ENCODE measurements around the gene MTFR1L.
A peak's percentile ranks its signal among the peaks of the same experiment; 100 is the strongest.

Gene MTFR1L

DNA sequence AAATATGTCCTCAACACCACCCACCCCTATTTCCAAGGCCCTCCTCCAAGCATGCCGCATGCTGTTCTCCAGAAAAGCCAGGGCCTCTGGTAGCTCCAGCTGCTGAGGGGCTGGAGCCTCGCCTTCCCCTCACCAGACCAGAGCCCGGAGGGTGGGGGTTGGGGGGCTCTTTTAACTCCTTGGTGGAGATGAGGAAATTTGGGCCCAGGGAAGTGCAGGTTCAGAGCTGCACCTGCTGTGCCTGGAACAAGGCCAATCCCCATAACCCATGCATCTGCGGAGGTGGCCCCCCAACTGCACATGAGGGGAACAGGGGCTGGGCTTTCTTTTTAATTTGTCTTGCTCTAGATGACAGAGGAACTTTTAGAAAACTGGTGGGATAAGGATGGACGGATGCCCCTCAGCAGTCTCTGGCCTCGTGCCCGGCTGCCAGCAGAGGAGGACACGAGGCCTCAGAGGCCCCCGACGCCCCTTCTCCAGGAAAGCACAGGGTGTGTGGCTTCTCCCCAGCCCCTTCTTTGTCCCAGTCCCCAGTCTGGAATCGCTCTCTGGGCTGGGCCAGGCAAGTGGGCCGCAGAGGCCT is 20.3 kb upstream of the MTFR1L start:
- no peak for ATAC-seq
- Mint-ChIP-seq H3K27ac (peak overlapping the region; percentile 21 to 89), H3K4me1 (peaks cover 83% of the 10 kb centered on the region)

DNA sequence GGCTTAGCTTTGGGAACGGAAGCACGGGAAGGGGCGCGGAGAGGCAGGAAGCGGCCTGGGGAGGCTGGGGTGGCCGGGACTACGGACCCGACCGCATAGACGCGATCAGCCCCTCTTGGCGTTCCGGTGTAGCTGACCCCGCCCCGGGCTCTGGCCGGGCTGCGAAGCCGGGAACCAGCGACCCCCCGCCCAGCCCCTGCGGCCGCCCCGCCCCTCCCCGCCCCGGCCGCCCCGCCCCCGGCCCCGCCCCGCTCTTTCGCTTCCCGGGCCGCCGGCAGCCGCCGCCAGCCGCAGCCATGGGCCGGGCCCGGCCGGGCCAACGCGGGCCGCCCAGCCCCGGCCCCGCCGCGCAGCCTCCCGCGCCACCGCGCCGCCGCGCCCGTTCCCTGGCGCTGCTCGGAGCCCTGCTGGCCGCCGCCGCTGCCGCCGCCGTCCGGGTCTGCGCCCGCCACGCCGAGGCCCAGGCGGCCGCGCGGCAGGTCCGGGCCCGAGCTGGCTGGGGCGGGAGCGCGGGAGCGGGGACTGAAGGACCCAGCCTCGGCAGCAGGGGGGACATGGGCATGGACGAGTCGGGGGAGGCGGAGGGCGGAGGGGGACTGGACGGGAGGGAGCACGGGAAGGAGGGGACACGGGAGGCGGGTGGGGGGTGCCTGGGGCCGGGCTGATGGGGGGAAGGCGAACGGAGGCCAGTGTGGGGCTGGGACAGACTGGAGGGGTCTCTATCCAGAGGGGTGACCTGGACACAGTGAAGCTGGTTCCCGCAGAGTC is 19.6 kb upstream of the MTFR1L start, which contains the start of gene SELENON:
TSS of gene SELENON (plus strand) at position 259 of the 768 bp plus-strand sequence. CDS start at position 297, 38 bp downstream.
- DNase-seq (no peak), ATAC-seq (peak; percentile 27)
- no peaks in the 10 kb centered on the region for H3K27me3 Mint-ChIP-seq
- H3K4me1 Mint-ChIP-seq = peaks cover 83% of the 10 kb centered on the region
- H3K9me3 Mint-ChIP-seq = no peaks in the 10 kb centered on the region
- H3K4me3 Mint-ChIP-seq = peak within 1 kb of the TSS; percentile 80 to 87
- peak within 1 kb of the TSS; percentile 69 to 89 for H3K27ac Mint-ChIP-seq

More for the DNA sequence above, 20.3 kb upstream of the MTFR1L start:
- DNase-seq = no peak
- Mint-ChIP-seq H3K4me3 (peak overlapping the region; percentile 70 to 75), H3K27me3 (no peaks in the 10 kb centered on the region), H3K9me3 (no peaks in the 10 kb centered on the region)

DNA sequence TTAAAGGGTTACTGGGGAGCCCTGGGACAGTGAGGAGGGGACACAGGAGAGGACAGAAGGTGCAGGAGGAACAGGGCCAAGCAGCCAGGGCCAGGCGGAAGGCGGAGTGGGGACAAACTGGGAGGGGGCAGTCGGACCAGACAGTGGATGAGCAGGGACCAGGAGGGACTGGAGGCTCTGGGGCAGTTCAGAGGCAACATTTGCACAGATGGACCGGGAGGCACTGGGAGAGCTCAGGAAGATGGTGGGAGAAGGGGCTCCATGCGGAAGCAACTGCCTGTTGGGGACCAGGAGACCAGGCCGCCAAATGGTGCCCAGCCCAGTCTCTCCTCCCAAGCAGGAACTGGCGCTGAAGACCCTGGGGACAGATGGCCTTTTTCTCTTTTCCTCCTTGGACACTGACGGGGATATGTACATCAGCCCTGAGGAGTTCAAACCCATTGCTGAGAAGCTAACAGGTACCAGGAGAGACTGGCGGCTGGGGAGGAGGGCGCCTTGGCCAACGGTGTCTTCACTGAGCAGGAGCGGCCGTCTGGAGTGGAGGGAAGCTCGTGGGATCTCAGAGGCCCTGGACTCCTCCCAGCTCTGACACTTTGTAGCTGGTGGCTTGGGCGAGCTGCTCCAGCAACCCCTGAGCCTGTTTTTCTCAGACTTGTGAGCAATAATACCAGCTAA is 18.9 kb upstream of the MTFR1L start:
- Mint-ChIP-seq H3K4me1 (peaks cover 78% of the 10 kb centered on the region), H3K9me3 (no peaks in the 10 kb centered on the region), H3K27me3 (no peaks in the 10 kb centered on the region), H3K4me3 (peak overlapping the region; percentile 80 to 87), H3K27ac (peak overlapping the region; percentile 60 to 69)
- ATAC-seq (no peak), DNase-seq (no peak)

DNA sequence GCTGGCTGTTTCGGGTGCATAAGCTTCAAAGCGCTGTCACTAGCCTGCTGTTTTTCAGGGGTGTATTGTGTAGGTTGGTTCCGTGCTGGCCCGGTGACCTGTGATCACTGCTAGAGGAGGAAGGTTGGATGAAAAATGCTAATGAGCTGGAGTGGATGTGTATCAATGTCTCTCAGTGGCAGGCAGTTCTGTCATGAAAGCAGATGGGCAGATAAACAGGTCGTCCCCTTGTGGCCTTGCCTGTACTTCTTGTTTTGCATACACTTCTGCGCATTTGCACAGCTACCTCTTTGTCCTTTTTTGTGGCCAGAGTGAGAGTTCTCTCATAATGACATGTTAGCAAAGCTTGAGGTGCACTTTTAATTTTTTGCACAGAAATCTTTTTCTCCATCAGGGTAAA is 16.8 kb upstream of the MTFR1L start:
- peak; percentile 62 for ATAC-seq
- Mint-ChIP-seq H3K27me3 (no peaks in the 10 kb centered on the region), H3K4me3 (no peak overlapping the region)

DNA sequence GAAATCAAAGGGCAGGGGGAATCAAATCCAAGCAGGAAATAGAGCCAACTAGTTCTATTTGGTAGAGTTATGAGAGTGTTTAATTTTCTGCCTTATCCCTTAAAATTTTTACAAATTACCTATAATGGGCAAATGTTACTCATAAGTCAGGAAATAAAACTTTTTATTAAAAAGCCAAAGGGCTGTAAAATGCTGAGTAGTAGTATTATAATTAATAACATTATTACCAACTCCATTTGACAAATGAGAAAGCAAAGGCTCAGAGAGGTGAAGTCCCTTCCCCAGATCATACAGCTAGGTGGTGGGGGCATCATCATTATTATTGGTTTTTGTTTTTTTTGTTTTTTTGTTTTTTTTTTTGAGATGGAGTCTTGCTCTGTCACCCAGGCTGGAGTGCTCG is 16.4 kb upstream of the MTFR1L start:
- no peak for DNase-seq
- peaks cover 54% of the 10 kb centered on the region for H3K4me1 Mint-ChIP-seq
- H3K27me3 Mint-ChIP-seq = no peaks in the 10 kb centered on the region
- ATAC-seq = no peak
- H3K27ac Mint-ChIP-seq = no peak overlapping the region
- H3K4me3 Mint-ChIP-seq = no peak overlapping the region
- H3K9me3 Mint-ChIP-seq = no peaks in the 10 kb centered on the region

More for the DNA sequence above, 16.8 kb upstream of the MTFR1L start:
- peak in 1 of 2 donors; percentile 37 for DNase-seq
- no peaks in the 10 kb centered on the region for H3K9me3 Mint-ChIP-seq
- no peak overlapping the region for H3K27ac Mint-ChIP-seq
- peaks cover 58% of the 10 kb centered on the region for H3K4me1 Mint-ChIP-seq

DNA sequence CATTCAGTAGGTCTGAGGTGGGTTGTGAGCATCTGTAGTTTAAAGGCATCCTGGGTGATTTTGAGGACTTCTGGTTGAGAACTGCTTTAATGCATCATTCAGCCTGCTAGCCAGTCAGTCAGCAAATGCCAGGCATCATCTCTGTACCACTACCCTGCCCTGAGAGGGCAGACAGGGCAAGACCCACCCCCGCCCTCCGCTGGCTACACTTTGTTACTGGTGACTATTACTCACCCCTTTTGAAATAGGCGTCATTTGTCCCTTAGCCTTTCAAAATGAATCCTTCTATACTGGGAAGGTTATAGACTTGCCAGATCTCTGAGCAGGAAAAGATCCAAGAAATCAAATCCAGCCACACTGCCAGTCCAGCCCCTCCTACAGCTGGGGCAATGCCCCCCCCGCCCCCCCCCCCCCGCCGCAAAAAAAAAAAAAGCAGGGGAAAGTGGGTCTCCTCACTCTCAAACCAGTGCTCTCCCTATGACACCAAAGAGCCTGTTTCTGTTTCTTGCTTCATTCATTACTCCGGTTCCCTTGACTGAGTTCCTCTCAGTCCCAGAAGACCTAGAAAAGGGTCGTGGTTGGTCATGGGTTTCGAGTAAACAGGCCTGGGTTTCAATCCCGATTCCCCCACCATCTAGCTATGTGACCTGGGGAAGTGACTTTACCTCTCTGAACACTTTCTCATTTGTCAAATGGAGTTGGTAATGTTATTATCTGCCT is 15.3 kb upstream of the MTFR1L start:
- ATAC-seq (no peak), DNase-seq (no peak)
- Mint-ChIP-seq H3K4me1 (peaks cover 49% of the 10 kb centered on the region), H3K9me3 (no peaks in the 10 kb centered on the region), H3K27ac (no peak overlapping the region), H3K27me3 (no peaks in the 10 kb centered on the region), H3K4me3 (no peak overlapping the region)

DNA sequence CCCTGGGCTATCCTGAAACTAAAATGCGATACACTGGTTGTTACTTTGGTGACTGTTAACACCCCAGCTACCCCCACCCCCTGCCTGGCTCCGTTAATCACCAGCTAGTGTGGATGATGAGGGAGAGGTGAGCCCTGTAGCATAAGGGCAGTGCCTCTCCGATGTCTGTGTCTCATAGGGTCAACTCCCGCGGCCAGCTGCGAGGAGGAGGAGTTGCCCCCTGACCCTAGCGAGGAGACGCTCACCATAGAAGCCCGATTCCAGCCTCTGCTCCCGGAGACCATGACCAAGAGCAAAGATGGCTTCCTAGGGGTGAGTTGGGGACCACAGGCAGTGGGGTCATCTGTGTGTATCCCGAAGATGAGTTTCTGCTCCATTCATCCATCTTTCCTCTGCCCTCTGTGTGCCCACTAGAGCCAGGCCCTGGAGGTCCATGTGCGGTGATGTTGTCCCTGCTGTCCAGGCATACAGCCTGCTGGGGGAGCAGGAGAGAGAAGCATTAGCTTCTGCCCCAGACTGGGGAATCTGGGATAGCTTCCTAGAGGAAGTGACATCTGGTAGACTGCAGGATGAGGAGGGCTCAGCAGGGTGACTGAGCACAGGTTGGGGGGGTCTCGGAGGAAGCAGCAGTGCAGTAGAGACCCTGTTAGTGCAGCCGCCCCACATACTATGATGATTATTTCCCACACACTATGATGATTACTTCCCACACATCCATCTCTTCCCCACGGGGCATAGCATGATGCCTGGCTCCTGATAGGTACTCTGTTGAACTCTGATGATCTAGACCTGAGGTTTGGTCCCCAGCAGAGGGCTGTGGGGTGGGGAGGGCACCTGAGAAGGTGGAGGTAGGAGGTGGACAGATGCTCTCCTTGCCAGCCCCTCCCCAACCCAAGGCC is 14.5 kb upstream of the MTFR1L start:
- no peak for ATAC-seq
- Mint-ChIP-seq H3K27ac (no peak overlapping the region), H3K27me3 (no peaks in the 10 kb centered on the region), H3K4me1 (peaks cover 54% of the 10 kb centered on the region), H3K4me3 (no peak overlapping the region), H3K9me3 (no peaks in the 10 kb centered on the region)
- no peak for DNase-seq

DNA sequence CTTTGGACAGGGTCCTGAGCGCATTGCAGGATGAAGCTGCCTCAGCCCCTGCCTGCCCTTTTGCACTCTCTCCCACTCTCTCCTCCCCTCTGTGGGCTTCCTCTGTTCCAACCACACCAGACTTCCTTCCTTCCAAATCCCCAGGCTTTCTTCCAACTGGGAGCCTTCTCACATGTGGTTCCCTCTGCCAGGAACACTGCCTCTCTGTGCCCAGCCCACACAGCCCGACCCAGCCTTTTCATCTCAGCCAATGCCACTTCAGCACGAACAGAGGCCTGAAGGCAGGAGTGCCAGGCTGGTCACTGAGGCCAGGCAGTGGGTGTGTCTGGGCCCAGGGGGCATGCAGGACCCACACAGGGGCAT is 13.9 kb upstream of the MTFR1L start:
- no peak overlapping the region for H3K27ac Mint-ChIP-seq
- peaks cover 54% of the 10 kb centered on the region for H3K4me1 Mint-ChIP-seq
- ATAC-seq (no peak), DNase-seq (no peak)
- H3K4me3 Mint-ChIP-seq = no peak overlapping the region
- H3K9me3 Mint-ChIP-seq = no peaks in the 10 kb centered on the region
- H3K27me3 Mint-ChIP-seq = no peaks in the 10 kb centered on the region

DNA sequence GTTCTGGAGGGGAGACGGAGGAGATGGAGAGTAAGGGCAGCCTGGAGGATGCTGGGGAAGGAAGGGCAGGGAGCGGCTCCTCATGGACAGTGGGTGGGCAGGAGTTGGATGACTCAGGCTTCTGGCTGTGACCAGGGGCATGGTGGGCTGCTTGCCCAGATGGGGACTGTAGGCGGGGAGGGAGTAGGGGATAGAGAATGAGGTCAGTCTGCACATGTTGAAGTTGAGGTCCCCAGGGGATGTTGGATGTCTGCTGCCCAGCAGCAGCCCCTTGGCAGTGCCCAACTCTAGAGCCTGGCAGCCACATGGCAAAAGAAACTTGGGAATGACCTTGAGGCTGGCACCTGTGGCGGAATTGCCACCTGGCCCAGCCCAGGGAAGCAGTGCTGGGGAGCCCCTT is 13.3 kb upstream of the MTFR1L start:
- H3K4me1 Mint-ChIP-seq = peaks cover 56% of the 10 kb centered on the region
- ATAC-seq (no peak), DNase-seq (no peak)
- H3K27ac Mint-ChIP-seq = no peak overlapping the region
- no peak overlapping the region for H3K4me3 Mint-ChIP-seq
- H3K9me3 Mint-ChIP-seq = no peaks in the 10 kb centered on the region
- no peaks in the 10 kb centered on the region for H3K27me3 Mint-ChIP-seq

DNA sequence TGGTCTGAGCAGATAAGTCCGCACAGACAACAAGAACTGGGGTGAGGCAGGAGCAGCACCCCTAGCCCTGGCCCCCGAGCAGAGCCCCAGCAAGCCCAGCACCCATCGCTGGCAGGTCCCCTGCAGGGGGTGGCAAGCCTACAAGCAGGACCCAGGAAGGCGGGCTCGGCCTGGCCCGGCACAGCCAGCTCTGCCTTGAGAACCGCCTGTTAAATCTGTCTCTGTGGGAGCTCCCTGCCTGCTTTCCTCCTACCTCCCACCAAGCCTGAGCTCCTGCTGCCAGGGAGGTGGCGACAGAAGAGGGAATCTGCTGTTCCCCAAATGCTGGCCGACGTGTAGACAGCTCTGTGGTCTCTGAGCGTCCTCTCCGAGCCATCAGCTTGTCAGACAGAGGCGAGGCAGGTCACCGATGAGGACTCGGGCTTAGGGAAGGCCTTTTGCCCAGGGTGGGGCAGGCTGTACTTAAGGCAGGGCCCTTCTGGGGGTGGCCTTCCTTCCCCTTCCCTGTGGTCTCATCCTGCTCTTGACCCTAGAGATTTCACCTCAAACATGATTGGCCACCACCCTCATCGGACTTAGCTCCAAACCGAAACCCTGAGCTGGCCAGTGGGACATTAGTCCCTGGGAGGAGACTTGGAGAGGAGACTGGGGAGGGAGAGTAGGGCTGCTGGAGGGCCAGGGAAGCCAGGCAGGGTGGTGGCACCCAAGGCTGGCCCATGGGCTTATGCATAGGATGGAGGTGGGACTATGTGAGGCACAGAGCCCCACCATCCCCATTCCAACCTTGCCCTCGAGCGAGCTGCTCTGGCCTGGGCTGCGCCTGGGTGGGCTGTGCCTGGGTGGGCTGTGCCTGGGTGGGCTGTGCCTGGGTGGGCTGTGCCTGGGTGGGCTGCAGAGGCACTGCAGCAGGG is 12.0 kb upstream of the MTFR1L start:
- no peak overlapping the region for H3K27ac Mint-ChIP-seq
- H3K9me3 Mint-ChIP-seq = no peaks in the 10 kb centered on the region
- no peak for DNase-seq
- H3K4me3 Mint-ChIP-seq = no peak overlapping the region
- no peak for ATAC-seq
- H3K4me1 Mint-ChIP-seq = peaks cover 44% of the 10 kb centered on the region
- no peaks in the 10 kb centered on the region for H3K27me3 Mint-ChIP-seq

DNA sequence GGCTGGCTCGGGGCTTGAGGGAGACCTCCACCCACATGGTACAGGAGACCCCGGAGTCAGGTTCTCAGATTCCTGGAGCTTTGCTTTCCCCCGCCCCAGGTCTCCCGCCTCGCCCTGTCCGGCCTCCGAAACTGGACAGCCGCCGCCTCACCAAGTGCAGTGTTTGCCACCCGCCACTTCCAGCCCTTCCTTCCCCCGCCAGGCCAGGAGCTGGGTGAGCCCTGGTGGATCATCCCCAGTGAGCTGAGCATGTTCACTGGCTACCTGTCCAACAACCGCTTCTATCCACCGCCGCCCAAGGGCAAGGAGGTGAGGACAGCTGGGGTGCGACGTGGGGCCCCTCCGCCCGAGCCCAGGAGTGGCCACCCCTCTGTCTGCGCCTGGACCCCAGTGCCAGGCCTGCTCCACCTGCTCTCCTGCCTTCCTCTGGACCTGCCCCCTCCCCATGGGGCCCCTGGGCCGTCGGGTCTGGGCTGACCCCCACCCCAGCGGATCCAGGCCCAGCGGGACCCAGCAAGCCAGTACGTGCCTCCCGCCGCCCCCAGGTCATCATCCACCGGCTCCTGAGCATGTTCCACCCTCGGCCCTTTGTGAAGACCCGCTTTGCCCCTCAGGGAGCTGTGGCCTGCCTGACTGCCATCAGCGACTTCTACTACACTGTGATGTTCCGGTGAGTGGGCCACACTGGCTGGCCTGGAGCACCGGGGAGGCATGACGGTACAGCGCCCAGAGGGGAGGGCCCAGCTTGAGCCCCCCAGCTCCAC is 11.1 kb upstream of the MTFR1L start:
- ATAC-seq (peak; percentile 11), DNase-seq (no peak)
- Mint-ChIP-seq H3K4me3 (no peak overlapping the region), H3K9me3 (no peaks in the 10 kb centered on the region), H3K4me1 (peaks cover 39% of the 10 kb centered on the region), H3K27me3 (no peaks in the 10 kb centered on the region), H3K27ac (peak overlapping the region in 1 of 2 donors; percentile 93)

DNA sequence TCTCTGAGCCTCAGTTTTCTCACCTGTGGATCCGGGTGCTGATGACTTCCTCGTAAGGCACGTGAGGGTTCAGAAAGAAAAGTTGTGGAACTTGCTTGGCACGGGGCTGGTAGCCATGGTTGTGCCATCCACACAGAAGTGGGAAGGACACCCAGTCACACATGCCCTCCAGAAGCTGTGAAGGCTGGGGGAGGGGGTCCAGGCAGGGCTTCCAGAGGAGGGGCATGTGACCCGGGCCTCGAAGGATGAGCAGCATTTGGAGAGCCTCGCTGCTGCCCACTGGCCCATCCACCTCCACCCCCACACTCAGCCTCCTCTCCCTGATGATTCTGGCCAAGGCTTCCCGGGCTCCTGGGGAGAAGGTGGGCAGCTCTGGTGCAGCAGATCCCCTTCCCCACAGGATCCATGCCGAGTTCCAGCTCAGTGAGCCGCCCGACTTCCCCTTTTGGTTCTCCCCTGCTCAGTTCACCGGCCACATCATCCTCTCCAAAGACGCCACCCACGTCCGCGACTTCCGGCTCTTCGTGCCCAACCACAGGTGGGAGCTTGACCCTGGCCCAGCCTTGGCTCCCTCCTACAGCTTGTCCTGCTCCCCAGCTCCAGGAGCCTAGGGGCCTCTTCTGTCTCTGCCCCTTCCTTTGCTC is 10.3 kb upstream of the MTFR1L start:
- no peak for ATAC-seq
- no peaks in the 10 kb centered on the region for H3K9me3 Mint-ChIP-seq
- H3K4me3 Mint-ChIP-seq = no peak overlapping the region
- peak overlapping the region in 1 of 2 donors; percentile 74 for H3K27ac Mint-ChIP-seq
- no peaks in the 10 kb centered on the region for H3K27me3 Mint-ChIP-seq
- peaks cover 34% of the 10 kb centered on the region for H3K4me1 Mint-ChIP-seq
- no peak for DNase-seq

DNA sequence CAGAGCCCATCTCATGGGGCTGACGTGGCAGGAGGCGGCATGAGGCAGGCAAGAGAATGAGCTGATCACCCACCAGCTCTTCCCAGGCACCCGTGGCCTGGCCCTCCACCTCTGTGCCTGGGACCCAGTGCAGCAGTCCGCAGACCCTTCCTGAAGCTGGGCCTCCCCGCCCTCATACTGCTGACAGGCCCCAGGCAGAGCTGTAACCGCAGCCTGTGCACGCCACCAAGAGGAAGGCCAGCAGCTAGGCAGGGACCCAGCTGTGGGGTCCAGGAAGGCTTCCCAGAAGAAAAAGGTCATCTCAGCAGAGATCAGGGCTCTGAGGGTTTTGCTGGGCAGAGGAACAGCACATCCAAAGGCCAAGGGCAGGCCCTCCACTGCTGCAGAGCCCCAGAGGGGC is 9.8 kb upstream of the MTFR1L start:
- no peak for ATAC-seq
- H3K4me3 Mint-ChIP-seq = no peak overlapping the region
- H3K27ac Mint-ChIP-seq = peak overlapping the region in 1 of 2 donors; percentile 74
- DNase-seq = no peak
- H3K27me3 Mint-ChIP-seq = no peaks in the 10 kb centered on the region
- H3K9me3 Mint-ChIP-seq = no peaks in the 10 kb centered on the region
- H3K4me1 Mint-ChIP-seq = peaks cover 28% of the 10 kb centered on the region

Measured in stimulated activated naive CD8-positive, alpha-beta T cell treated with anti-CD3 and anti-CD28 coated beads, Interleukin-15, amount 100 ng/mL, for 72 hours (primary cell).